Measurements from ENCODE around the gene VSIR. TPM values are rescaled to one million over a fixed set of nuclear protein-coding genes. Genes with fewer than 3 reads are reported as not detected.

Gene VSIR
- total and polyA plus RNA-seq, 3 donors from 2014 or later = 26.1 to 54.6 (median 54.4) TPM

DNA sequence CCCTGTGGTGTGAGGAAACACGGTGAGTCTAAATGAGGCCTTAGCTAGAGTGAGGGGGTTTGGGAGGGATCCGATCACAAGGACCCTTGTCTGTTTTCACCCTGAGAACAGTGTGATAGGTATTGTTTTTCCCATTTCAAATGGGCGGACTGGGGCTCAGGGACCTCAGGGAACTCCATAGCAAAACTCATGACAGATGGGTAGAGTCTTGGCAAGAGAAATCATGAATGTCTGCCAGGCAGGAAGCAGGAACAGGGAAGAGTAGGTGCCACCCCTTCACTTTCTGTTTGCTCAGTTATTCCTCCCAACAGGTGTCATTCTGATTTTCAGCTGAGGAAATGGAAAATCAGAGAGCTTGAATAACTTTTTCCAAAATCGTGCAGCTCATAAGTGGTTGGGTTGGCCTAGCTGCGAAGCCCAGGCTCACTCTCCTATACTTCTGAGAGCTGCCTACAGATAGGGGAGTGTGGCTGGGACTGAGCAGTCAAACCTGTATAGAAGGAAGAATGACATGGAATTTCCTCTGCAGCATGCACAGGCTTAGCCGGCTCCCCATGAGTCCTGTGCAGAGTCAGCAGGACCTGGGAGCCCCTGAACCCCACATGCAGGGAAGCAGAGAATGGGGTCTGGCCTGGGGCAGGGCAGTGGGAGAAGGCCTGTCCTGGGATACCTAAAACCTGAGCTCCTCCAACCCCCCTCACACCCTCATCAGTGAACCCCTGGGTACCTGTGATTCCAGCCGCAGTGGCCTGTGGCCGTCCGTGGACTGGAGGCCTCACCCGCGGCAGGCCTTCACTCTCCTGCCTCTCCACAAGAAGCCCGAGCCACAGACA is 36.1 kb downstream of the VSIR start:
- no peaks in the 10 kb centered on the region for H3K9me3 ChIP-seq
- intact Hi-C loops (cut with DNase I; ENCODE audit: low total_unique reads) = no loop called here
- no peak overlapping the region for H3K4me3 ChIP-seq
- no peak for DNase-seq
- 84 to 93% methylated on average over 8 to 12 of the region's 12 CpGs for WGBS, 2 donors
- H3K4me1 ChIP-seq = peaks cover 3% of the 10 kb centered on the region
- no peaks in the 10 kb centered on the region for H3K36me3 ChIP-seq (ENCODE audit: low read depth, missing control alignments)
- TF ChIP-seq POLR2A (IDR thresholded peaks at IDR 0.05) = no peak
- TF ChIP-seq, protein P1, sequence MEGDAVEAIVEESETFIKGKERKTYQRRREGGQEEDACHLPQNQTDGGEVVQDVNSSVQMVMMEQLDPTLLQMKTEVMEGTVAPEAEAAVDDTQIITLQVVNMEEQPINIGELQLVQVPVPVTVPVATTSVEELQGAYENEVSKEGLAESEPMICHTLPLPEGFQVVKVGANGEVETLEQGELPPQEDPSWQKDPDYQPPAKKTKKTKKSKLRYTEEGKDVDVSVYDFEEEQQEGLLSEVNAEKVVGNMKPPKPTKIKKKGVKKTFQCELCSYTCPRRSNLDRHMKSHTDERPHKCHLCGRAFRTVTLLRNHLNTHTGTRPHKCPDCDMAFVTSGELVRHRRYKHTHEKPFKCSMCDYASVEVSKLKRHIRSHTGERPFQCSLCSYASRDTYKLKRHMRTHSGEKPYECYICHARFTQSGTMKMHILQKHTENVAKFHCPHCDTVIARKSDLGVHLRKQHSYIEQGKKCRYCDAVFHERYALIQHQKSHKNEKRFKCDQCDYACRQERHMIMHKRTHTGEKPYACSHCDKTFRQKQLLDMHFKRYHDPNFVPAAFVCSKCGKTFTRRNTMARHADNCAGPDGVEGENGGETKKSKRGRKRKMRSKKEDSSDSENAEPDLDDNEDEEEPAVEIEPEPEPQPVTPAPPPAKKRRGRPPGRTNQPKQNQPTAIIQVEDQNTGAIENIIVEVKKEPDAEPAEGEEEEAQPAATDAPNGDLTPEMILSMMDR (IDR thresholded peaks at IDR 0.05) = no peak
- no peak overlapping the region for H3K27ac ChIP-seq
- no peaks in the 10 kb centered on the region for H3K27me3 ChIP-seq

DNA sequence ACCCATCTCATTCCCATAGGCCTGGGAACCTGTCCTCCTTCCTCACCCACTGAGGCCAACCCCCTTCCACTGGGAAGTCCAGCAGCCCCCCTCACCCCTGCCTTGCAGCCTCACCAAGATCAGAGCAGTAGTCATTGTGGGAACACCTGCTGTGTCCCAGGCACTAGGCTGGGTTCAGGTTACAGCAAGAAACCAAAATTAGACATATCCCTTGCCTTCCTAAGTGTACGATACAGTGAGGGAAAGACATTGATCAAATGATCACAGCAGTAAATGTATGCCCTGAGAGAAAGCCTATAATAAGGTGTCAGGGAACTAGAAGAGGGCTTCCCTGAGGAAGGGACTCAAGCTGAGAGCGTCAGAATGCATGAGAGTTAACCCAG is 36.8 kb downstream of the VSIR start:
- TF ChIP-seq, protein P1 (IDR thresholded peaks at IDR 0.05) = no peak
- TF ChIP-seq POLR2A (IDR thresholded peaks at IDR 0.05) = no peak
- Histone ChIP-seq H3K4me3 (no peak overlapping the region), H3K4me1 (peaks cover 3% of the 10 kb centered on the region), H3K36me3 (ENCODE audit: low read depth, missing control alignments) (no peaks in the 10 kb centered on the region), H3K9me3 (no peaks in the 10 kb centered on the region), H3K27me3 (no peaks in the 10 kb centered on the region), H3K27ac (no peak overlapping the region)
- 93% methylated on average over 2 of the region's 2 CpGs for WGBS, 2 donors
- intact Hi-C loops (cut with DNase I; ENCODE audit: low total_unique reads) = no loop called here
- DNase-seq = no peak

DNA sequence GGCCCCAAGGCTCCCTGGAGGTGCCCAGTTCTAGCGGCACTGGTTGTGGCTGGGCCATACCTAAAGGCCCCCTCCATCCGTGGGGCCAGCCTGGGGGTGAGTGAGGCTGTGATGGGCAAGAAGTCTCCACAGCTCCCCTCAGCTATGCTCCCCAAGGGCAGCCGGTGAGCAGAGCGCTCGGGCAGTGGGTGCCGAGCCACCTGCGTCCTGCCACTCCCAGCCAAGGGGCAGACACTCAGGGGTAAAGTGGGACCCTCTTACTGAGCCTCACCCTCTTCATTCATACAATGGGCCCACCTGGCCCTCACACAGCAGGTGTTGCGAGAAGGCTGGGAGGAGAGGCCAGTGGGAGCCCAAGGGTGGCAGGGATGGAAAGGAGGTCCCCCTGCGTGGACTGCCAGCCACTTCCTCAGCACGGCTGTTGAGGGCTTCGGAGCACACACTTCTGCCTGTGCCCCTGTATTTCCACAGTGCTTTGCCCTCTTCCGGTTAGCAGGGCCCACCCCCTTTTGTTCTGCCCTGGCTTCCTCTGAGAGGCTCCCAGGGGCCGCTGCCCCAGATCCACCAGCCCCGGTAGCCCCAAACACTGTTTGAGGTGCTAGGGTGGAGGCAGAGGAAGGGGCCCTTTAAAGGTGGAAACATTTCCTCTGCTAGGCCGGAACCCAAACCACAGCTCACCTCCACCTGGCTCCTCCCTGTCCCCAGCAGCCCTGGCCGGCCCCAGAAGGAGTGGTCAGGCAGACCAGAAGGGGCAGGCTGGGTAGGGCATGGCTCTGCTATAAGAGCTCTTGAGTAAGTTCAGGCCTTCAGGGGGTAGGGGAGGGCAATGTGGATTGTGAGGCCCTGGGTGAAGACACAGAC is 37.4 kb downstream of the VSIR start:
- DNase-seq = no peak
- intact Hi-C loops (cut with DNase I; ENCODE audit: low total_unique reads) = no loop called here
- no peak overlapping the region for H3K27ac ChIP-seq
- H3K4me3 ChIP-seq = no peak overlapping the region
- 89 to 92% methylated on average over 9 to 16 of the region's 16 CpGs for WGBS, 2 donors
- H3K9me3 ChIP-seq = no peaks in the 10 kb centered on the region
- no peaks in the 10 kb centered on the region for H3K36me3 ChIP-seq (ENCODE audit: low read depth, missing control alignments)
- TF ChIP-seq, protein P1 (IDR thresholded peaks at IDR 0.05) = no peak
- no peak for TF ChIP-seq POLR2A (IDR thresholded peaks at IDR 0.05)
- no peaks in the 10 kb centered on the region for H3K27me3 ChIP-seq
- H3K4me1 ChIP-seq = peaks cover 3% of the 10 kb centered on the region

DNA sequence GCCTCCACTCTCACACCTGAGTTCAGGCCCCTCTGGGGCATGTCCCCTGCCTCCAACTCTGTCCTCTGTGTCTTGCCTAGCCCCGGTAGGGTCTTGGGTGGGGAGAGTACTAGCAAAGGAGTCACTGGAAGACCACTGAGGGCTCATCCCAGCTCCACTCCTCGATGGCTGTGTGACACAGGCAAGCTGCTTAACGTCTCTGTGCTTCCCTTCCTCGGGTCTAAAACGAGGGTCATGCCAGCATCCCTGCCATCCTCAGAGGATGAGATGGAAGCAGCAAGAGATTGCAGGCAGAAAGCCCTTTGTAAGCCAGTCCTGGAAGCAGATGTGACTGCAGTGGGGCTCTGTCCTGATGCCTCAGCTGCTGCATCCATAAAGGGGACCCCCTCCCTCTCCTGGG is 38.5 kb downstream of the VSIR start:
- 91 to 94% methylated on average over 5 of the region's 5 CpGs for WGBS, 2 donors
- no peak for DNase-seq
- Histone ChIP-seq H3K27me3 (no peaks in the 10 kb centered on the region), H3K36me3 (ENCODE audit: low read depth, missing control alignments) (no peaks in the 10 kb centered on the region), H3K4me1 (no peaks in the 10 kb centered on the region), H3K9me3 (no peaks in the 10 kb centered on the region), H3K27ac (no peak overlapping the region), H3K4me3 (no peak overlapping the region)
- no peak for TF ChIP-seq POLR2A (IDR thresholded peaks at IDR 0.05)
- TF ChIP-seq, protein P1 (IDR thresholded peaks at IDR 0.05) = no peak
- intact Hi-C loops (cut with DNase I; ENCODE audit: low total_unique reads) = no loop called here

Data from testis (tissue), 3 donors.